ENCODE results near the gene GRK5.

The GRK5 gene

DNA sequence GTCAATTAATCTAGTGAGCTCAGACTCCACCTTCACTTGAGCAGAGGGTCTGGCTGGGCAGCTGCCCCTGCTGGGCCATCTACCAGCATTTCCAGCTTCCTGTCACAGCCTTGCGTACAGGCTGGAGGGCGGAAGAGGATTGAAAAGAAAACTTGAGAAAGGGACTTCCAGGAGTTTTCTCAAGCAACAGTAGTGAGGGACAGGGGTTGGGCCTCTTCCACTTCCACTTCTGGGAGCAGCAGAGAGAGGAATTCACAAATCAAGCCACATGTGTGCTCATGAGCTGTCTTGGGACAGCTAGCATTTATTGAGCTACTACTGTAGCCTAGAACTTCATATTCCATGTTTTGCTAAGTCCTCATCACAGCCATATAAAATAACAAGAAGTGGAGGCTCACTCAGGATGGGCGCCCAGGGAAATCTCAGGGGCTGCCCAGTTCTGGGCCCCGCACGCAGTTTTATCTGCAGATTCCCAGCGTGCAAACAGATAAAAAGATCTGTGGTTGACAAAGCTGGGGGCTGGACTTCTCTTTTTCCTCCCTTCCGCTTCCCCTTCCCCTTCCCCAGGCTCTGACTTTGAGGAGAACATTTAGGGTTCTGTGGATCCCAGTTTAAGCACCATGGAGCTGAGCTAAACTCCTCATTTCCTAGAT, 199.4 kb downstream of the GRK5 start:
- no peak overlapping the region for H4K91ac ChIP-seq (ENCODE audit: low read depth, low read length)
- H4K8ac ChIP-seq (ENCODE audit: low read depth, low read length): no peak overlapping the region
- H3K4me2 ChIP-seq (ENCODE audit: low read length): no peak overlapping the region
- no CpG with 5 or more reads among the region's 7 CpGs for WGBS (ENCODE audit: extremely low coverage, insufficient coverage, insufficient read length)
- DNase-seq: peak in 1 of 2 donors; percentile 17
- H4K12ac ChIP-seq (ENCODE audit: low read depth, low read length): no peak overlapping the region
- no peaks in the 10 kb centered on the region for H3K27me3 ChIP-seq (ENCODE audit: insufficient read depth, low read length)
- H3K4me1 ChIP-seq (ENCODE audit: control insufficient read depth in 1 of 2, insufficient read depth in 2 of 2, low read length in 2 of 2): peaks cover 0 to 2% of the 10 kb centered on the region in 2 experiments
- no peak overlapping the region for H3K18ac ChIP-seq (ENCODE audit: low read length)
- no peak overlapping the region for H3K14ac ChIP-seq (ENCODE audit: low read length)
- H3K79me1 ChIP-seq (ENCODE audit: low read length): no peaks in the 10 kb centered on the region
- H3K4me3 ChIP-seq (ENCODE audit: low read depth, low read length): no peak overlapping the region
- no peaks in the 10 kb centered on the region for H3K36me3 ChIP-seq (ENCODE audit: control insufficient read depth in 1 of 2, insufficient read depth in 2 of 2, low read length in 2 of 2)
- H3K23ac ChIP-seq (ENCODE audit: low read length): no peak overlapping the region
- no peaks in the 10 kb centered on the region for H3K79me2 ChIP-seq (ENCODE audit: control insufficient read depth, insufficient read depth, low read length, poor library complexity)
- H2BK120ac ChIP-seq (ENCODE audit: insufficient read depth, low read length, poor library complexity): no peak overlapping the region
- no peak overlapping the region for H2BK5ac ChIP-seq (ENCODE audit: low read depth, low read length, poor library complexity)
- no peak overlapping the region for H2AFZ ChIP-seq (ENCODE audit: insufficient read depth, low read length, poor library complexity)
- H3K27ac ChIP-seq (ENCODE audit: low read depth, low read length): no peak overlapping the region
- H3K9me3 ChIP-seq (ENCODE audit: insufficient read depth, low read depth, low read length): no peaks in the 10 kb centered on the region
- no peak overlapping the region for H3K4ac ChIP-seq (ENCODE audit: low read depth, low read length)
- no peak overlapping the region for H2BK12ac ChIP-seq (ENCODE audit: low read length)
- no peak overlapping the region for H2AK5ac ChIP-seq (ENCODE audit: low read length)
- no peak overlapping the region for H3K9ac ChIP-seq (ENCODE audit: low read length)

DNA sequence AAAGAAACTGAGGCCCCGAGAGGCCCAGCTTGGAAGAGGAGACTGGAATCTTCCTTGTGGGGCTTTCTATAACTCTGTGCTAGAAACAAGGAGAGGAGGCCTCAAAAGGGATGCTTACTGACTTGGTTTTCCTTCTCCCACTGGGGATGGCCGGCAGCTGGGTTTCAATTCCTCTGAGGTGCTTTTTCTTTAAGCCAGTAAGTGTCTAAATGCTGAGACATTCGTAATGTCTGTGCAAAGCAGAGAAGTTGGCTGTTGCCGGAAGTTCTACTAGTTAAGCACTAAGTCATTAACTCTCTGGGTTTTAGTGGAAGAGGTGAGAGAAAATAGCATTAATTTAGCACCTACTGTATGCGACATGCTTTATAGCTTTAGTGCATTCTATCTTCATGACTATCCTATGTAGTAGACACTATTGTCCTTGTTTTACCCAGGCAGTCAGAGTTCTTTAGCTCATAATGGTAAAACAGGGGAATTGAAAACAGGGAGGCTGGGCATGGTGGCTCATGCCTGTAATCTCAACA, 199.9 kb downstream of the GRK5 start:
- H3K79me2 ChIP-seq (ENCODE audit: control insufficient read depth, insufficient read depth, low read length, poor library complexity): no peaks in the 10 kb centered on the region
- H2BK5ac ChIP-seq (ENCODE audit: low read depth, low read length, poor library complexity): no peak overlapping the region
- H3K9me3 ChIP-seq (ENCODE audit: insufficient read depth, low read depth, low read length): no peaks in the 10 kb centered on the region
- no peaks in the 10 kb centered on the region for H3K36me3 ChIP-seq (ENCODE audit: control insufficient read depth in 1 of 2, insufficient read depth in 2 of 2, low read length in 2 of 2)
- H3K79me1 ChIP-seq (ENCODE audit: low read length): no peaks in the 10 kb centered on the region
- no CpG with 5 or more reads among the region's 5 CpGs for WGBS (ENCODE audit: extremely low coverage, insufficient coverage, insufficient read length)
- DNase-seq: no peak
- no peak overlapping the region for H4K12ac ChIP-seq (ENCODE audit: low read depth, low read length)
- H3K14ac ChIP-seq (ENCODE audit: low read length): no peak overlapping the region
- no peak overlapping the region for H3K9ac ChIP-seq (ENCODE audit: low read length)
- H3K4ac ChIP-seq (ENCODE audit: low read depth, low read length): no peak overlapping the region
- H4K91ac ChIP-seq (ENCODE audit: low read depth, low read length): no peak overlapping the region
- H3K27me3 ChIP-seq (ENCODE audit: insufficient read depth, low read length): no peaks in the 10 kb centered on the region
- H3K4me3 ChIP-seq (ENCODE audit: low read depth, low read length): no peak overlapping the region
- peaks cover 2 to 4% of the 10 kb centered on the region in 2 experiments for H3K4me1 ChIP-seq (ENCODE audit: control insufficient read depth in 1 of 2, insufficient read depth in 2 of 2, low read length in 2 of 2)
- no peak overlapping the region for H3K23ac ChIP-seq (ENCODE audit: low read length)
- H3K27ac ChIP-seq (ENCODE audit: low read depth, low read length): no peak overlapping the region
- H3K4me2 ChIP-seq (ENCODE audit: low read length): no peak overlapping the region
- H3K18ac ChIP-seq (ENCODE audit: low read length): no peak overlapping the region
- no peak overlapping the region for H2BK120ac ChIP-seq (ENCODE audit: insufficient read depth, low read length, poor library complexity)
- H2AFZ ChIP-seq (ENCODE audit: insufficient read depth, low read length, poor library complexity): no peak overlapping the region
- no peak overlapping the region for H2AK5ac ChIP-seq (ENCODE audit: low read length)
- H4K8ac ChIP-seq (ENCODE audit: low read depth, low read length): no peak overlapping the region
- no peak overlapping the region for H2BK12ac ChIP-seq (ENCODE audit: low read length)

DNA sequence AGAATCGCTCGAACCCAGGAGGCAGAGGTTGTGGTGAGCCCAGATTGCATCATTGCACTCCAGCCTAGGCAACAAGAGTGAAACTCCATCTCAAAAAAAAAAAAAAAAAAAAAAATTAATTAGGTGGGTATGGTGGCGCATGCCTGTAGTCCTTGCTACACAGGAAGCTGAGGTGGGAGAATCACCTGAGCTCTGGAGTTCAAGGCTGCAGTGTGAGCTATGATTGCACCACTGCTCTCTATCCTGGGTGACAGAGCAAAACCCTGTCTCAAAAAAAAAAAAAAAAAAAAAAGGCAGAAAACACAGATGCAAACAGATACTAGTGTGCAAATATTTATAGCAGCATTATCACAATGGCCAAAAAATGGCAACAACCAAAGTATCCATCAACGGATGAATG, 200.7 kb downstream of the GRK5 start:
- no CpG with 5 or more reads among the region's 4 CpGs for WGBS (ENCODE audit: extremely low coverage, insufficient coverage, insufficient read length)
- Histone ChIP-seq H3K4me2 (ENCODE audit: low read length) (no peak overlapping the region), H3K79me2 (ENCODE audit: control insufficient read depth, insufficient read depth, low read length, poor library complexity) (no peaks in the 10 kb centered on the region), H3K14ac (ENCODE audit: low read length) (no peak overlapping the region), H3K4me1 (ENCODE audit: control insufficient read depth in 1 of 2, insufficient read depth in 2 of 2, low read length in 2 of 2) (peaks cover 6 to 11% of the 10 kb centered on the region in 2 experiments), H2BK120ac (ENCODE audit: insufficient read depth, low read length, poor library complexity) (no peak overlapping the region), H4K8ac (ENCODE audit: low read depth, low read length) (no peak overlapping the region), H3K36me3 (ENCODE audit: control insufficient read depth in 1 of 2, insufficient read depth in 2 of 2, low read length in 2 of 2) (no peaks in the 10 kb centered on the region), H2AFZ (ENCODE audit: insufficient read depth, low read length, poor library complexity) (no peak overlapping the region), H3K27me3 (ENCODE audit: insufficient read depth, low read length) (no peaks in the 10 kb centered on the region), H3K4me3 (ENCODE audit: low read depth, low read length) (no peak overlapping the region), H2BK5ac (ENCODE audit: low read depth, low read length, poor library complexity) (no peak overlapping the region), H3K18ac (ENCODE audit: low read length) (no peak overlapping the region), H4K12ac (ENCODE audit: low read depth, low read length) (no peak overlapping the region), H3K4ac (ENCODE audit: low read depth, low read length) (no peak overlapping the region), H2AK5ac (ENCODE audit: low read length) (no peak overlapping the region), H3K23ac (ENCODE audit: low read length) (no peak overlapping the region), H3K9ac (ENCODE audit: low read length) (no peak overlapping the region), H2BK12ac (ENCODE audit: low read length) (no peak overlapping the region), H3K79me1 (ENCODE audit: low read length) (peaks cover 3% of the 10 kb centered on the region), H3K9me3 (ENCODE audit: insufficient read depth, low read depth, low read length) (no peaks in the 10 kb centered on the region), H3K27ac (ENCODE audit: low read depth, low read length) (no peak overlapping the region), H4K91ac (ENCODE audit: low read depth, low read length) (no peak overlapping the region)
- no peak for DNase-seq

GRCh38 chr10:119408969-119409371, 201.6 kb downstream of the GRK5 start:
- H3K4ac ChIP-seq (ENCODE audit: low read depth, low read length): no peak overlapping the region
- DNase-seq: peak; percentile 83 to 86

More at GRCh38 chr10:119408969-119409371, 201.6 kb downstream of the GRK5 start:
- Histone ChIP-seq H3K27ac (ENCODE audit: low read depth, low read length) (no peak overlapping the region), H3K27me3 (ENCODE audit: insufficient read depth, low read length) (no peaks in the 10 kb centered on the region), H2BK12ac (ENCODE audit: low read length) (no peak overlapping the region), H3K4me1 (ENCODE audit: control insufficient read depth in 1 of 2, insufficient read depth in 2 of 2, low read length in 2 of 2) (peaks cover 11 to 18% of the 10 kb centered on the region in 2 experiments), H3K14ac (ENCODE audit: low read length) (no peak overlapping the region), H2BK5ac (ENCODE audit: low read depth, low read length, poor library complexity) (no peak overlapping the region), H4K8ac (ENCODE audit: low read depth, low read length) (no peak overlapping the region), H3K79me2 (ENCODE audit: control insufficient read depth, insufficient read depth, low read length, poor library complexity) (no peaks in the 10 kb centered on the region), H3K9me3 (ENCODE audit: insufficient read depth, low read depth, low read length) (no peaks in the 10 kb centered on the region), H3K4me3 (ENCODE audit: low read depth, low read length) (no peak overlapping the region), H2AFZ (ENCODE audit: insufficient read depth, low read length, poor library complexity) (no peak overlapping the region), H4K91ac (ENCODE audit: low read depth, low read length) (no peak overlapping the region), H3K23ac (ENCODE audit: low read length) (no peak overlapping the region), H3K36me3 (ENCODE audit: control insufficient read depth in 1 of 2, insufficient read depth in 2 of 2, low read length in 2 of 2) (no peaks in the 10 kb centered on the region), H3K4me2 (ENCODE audit: low read length) (no peak overlapping the region), H4K12ac (ENCODE audit: low read depth, low read length) (no peak overlapping the region), H3K9ac (ENCODE audit: low read length) (no peak overlapping the region), H3K18ac (ENCODE audit: low read length) (no peak overlapping the region), H2BK120ac (ENCODE audit: insufficient read depth, low read length, poor library complexity) (no peak overlapping the region), H2AK5ac (ENCODE audit: low read length) (no peak overlapping the region), H3K79me1 (ENCODE audit: low read length) (peaks cover 5% of the 10 kb centered on the region)
- no CpG with 5 or more reads among the region's 14 CpGs for WGBS (ENCODE audit: extremely low coverage, insufficient coverage, insufficient read length)
